Measurements from ENCODE around the gene SSH3.

The SSH3 gene

DNA sequence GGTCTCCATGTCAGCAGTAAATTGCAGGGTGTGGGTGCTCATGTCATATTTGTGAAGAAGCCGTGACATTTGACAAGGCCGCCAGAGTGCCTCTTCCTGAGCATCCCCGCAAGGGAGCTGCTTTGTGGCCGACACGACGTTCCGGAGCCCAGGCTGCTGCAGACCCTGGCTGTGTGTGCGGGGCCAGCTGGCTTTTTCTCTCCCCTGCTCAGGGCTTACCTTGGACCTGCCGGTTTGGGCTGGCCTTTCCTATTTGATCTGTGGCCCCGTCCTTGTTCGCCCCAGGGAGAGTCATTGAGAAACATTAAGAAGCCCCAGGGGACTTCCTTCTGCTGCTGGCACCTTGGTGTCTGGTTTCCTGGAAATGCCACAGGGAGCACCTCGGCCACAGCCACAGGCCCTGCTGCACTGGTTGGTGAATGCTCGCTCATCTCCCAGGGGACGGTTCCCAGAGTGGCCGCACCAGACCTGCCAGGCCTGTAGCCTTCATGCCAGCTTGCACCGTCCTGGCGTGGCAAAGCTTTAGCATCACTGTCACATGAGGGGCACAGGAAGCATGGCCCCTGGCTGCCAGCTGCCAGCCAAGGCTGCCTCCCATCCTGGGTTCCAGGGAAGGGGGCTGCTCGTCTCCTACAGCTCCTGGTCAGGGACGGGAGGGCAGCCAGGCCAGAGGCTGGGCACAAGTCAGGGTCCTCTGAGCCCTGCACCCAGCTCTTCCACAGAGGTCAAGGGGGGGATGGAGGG, 31.6 kb upstream of the SSH3 start:
- Mint-ChIP-seq H3K9me3 (peaks cover 5% of the 10 kb centered on the region), H3K36me3 (ENCODE audit: low read depth) (peaks cover 100% of the 10 kb centered on the region), H3K4me1 (ENCODE audit: low read depth) (peaks cover 94% of the 10 kb centered on the region), H3K27ac (peak overlapping the region; percentile 98), H3K27me3 (no peaks in the 10 kb centered on the region), H3K4me3 (peak overlapping the region; percentile 96)
- intact Hi-C loops (cut with micrococcal nuclease) = no loop called here

DNA sequence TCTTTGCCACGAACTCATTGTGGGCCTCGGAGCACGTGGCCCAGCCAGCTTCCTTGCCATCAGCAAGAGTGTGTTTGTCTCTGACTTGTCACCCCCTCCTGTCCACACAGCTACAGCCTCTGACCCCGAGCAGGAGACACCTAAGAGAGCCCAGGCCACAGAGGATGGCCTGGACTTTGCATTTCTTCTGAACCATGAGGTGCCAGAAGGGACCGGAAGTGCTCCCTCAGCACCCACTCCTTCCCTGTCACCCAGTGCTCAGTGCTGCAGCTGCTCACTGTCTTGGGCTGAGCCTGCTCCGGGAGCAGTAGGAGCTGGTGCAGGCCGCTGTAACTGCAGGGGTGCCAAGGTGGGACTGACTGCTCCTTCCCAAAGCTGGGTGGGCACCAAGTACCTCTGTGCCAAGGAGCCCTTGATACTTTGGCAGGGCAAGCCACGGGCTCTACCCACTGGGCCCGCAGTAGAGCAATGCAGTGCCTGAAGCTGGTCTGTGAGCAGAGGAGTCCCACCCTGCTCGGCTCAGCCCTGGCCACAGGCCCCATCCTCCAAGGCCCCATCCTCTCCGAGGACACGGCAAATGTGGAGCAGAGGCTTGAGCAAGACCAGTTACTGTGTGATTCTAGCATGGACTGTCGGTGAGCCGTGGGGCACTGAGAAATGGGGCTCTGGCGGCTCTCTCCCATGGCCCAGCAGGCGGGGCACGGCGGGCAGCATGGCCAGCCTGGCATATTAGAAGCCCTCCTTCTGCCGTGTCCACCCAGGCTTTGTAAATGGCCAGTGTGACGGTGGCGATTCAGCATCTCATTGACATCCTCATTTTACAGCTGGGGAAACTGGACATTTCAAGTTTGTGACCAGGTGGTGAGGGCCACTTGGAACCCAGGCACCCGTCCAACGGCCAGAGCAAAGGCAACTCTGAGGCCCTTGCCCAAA, 30.7 kb upstream of the SSH3 start:
- Mint-ChIP-seq H3K4me1 (ENCODE audit: low read depth) (peaks cover 98% of the 10 kb centered on the region), H3K36me3 (ENCODE audit: low read depth) (peaks cover 100% of the 10 kb centered on the region), H3K27ac (peak overlapping the region; percentile 98), H3K27me3 (no peaks in the 10 kb centered on the region), H3K4me3 (peak overlapping the region; percentile 52), H3K9me3 (peaks cover 8% of the 10 kb centered on the region)
- intact Hi-C loops (cut with micrococcal nuclease) = no loop called here

DNA sequence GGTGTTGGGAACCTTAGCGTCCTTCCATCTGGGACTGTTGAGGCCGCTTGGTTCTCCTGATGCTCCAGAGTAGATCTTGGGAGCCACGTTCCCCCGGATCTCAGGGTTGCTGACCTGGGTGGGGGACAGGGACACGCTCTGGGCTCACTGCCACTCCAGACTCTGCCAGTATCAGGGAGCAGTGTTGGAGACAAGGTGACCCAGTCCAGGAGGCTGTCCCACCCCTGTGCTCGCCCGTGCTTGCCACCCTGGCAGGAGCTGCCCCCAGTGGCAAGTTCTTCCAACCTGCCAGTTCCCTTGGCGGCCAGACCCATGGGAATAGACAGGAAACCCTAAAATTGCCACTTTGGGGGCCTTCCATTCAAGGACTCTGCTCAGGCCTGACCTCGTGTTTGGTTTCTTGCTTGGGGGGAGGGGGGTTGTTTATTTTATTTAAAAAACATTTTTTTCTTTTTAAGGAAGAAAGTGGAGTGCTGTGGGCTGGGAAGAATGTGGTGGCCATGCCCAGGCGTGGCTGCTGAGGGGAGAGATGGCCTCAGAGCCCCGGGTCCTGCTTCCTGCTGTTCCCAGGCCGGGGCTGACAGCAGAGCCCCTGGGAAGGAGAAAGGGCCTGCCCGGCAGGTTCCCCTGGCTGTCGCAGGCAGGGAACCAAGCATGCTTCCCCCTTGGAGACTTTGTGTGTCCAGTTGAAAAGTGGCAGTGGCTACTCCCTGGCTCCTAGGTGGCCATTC, 29.9 kb upstream of the SSH3 start:
- Mint-ChIP-seq H3K27me3 (no peaks in the 10 kb centered on the region), H3K9me3 (peaks cover 8% of the 10 kb centered on the region), H3K4me3 (peak overlapping the region; percentile 65), H3K4me1 (ENCODE audit: low read depth) (peaks cover 99% of the 10 kb centered on the region), H3K27ac (peak overlapping the region; percentile 98), H3K36me3 (ENCODE audit: low read depth) (peaks cover 100% of the 10 kb centered on the region)
- intact Hi-C loops (cut with micrococcal nuclease) = no loop called here

DNA sequence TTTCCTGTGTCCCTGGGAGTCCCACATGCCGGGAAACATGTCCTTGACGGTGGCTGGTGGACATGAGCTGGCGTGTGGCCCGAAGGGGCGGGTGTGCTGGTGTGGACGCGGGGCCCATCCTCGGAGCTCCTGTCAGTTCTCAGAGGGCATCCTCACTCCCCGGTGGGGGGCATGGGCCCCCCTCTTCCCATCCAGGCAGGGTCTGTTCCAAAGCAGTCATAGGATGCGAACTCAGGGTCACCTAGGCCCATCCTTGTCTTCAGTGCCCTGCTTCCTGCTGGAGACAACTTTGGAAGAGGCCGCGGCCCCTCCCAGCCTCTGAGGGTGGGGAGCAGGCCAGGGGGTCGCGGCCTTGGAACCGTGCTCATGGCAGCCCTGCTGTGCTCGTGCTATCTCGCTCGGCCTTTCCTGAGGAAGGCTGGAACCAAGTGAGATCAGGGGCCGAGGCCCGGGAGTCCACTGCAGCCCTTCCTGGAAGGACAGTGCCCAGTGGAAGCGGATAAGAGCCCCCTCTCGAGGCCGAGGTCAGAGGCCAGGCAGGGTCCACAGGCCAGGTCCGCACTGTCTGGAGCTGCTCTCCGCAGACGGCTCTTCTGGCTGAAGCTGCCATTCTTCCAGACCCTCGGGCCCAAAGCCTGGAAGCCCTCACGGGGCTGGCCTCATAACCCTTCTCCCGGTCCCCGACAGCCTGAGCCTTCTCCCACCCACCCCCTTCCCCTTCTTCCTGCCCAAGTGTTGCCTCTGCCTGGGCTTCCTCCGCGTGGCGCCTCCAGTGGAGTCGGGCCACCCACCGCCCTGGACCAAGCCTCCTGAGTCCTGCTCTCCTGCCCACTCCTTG, 28.3 kb upstream of the SSH3 start:
- peaks cover 100% of the 10 kb centered on the region for H3K36me3 Mint-ChIP-seq (ENCODE audit: low read depth)
- intact Hi-C loops (cut with micrococcal nuclease) = no loop called here

DNA sequence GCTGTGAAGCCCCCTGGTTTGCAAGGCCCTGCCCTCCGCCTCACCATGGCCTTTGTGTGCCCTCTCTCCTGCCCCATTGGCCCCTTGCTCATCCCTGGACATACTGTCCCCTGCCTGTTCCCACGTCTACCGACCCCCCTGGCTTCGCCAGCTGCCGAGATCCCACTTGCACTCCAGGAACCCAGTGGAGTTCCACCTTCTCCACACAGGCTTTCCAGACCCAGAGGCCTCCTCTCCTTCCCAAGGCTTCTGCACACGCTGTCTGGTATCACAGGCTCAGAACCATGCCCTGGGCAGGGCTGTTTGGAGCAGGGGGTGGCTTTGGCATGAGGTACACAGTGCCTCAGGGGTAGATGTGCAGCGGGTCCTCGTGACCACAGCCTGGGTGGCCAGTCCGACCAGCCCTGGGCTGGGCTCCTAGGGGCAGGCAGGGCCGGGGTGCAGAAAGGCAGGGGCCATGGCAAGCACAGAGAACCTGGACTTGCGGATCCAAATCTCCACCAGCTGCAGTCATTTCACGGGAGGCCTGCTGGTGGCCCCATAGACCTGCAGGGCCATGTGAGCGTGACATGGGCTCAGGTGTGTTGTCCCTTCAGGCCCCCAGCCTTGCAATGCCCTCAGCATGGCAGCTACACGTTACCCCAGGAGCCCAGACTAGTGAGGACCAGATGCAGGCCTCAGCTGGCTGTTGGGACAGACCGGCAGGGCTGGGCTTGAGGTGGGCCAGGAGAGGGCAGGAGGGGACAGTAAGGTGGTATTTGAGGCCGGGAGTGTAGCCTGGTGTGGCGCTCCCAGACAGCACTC, 27.5 kb upstream of the SSH3 start:
- H3K27ac Mint-ChIP-seq = peak overlapping the region; percentile 98
- H3K27me3 Mint-ChIP-seq = no peaks in the 10 kb centered on the region
- intact Hi-C loops (cut with micrococcal nuclease) = no loop called here
- H3K4me3 Mint-ChIP-seq = peak overlapping the region; percentile 53
- H3K4me1 Mint-ChIP-seq (ENCODE audit: low read depth) = peaks cover 100% of the 10 kb centered on the region
- H3K9me3 Mint-ChIP-seq = peaks cover 8% of the 10 kb centered on the region
- peaks cover 100% of the 10 kb centered on the region for H3K36me3 Mint-ChIP-seq (ENCODE audit: low read depth)

More for the DNA sequence above, 28.3 kb upstream of the SSH3 start:
- Mint-ChIP-seq H3K4me1 (ENCODE audit: low read depth) (peaks cover 100% of the 10 kb centered on the region), H3K9me3 (peaks cover 8% of the 10 kb centered on the region), H3K4me3 (peak overlapping the region; percentile 65), H3K27ac (peak overlapping the region; percentile 98), H3K27me3 (no peaks in the 10 kb centered on the region)

DNA sequence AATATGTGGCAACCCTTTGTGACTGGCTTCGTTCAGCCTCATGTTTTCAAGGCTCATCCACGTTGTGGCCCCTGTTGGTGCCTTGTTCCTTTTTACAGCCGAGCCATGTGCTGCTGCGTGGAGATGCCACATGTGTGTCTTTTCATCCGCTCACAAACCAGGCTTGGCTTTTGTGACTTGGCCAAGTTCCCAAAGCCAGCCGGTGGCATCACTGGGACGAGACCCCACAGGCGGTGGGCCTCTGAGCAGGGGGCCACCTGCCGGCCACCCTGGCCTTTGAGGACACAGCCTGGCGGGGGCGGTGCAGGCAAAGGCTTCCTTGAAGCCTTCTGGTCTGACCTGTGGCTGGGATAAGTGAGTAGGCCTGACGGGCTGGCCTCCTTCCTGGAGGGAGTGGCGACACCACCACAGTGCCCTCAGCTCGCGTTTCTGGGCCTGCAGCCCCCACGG, 26.5 kb upstream of the SSH3 start:
- peaks cover 8% of the 10 kb centered on the region for H3K9me3 Mint-ChIP-seq
- intact Hi-C loops (cut with micrococcal nuclease) = loop anchor here (1.0 kb wide), 2 partner anchors 9 to 11 kb away; no protein-coding TSS in a partner anchor
- peak overlapping the region; percentile 72 for H3K4me3 Mint-ChIP-seq
- peak overlapping the region; percentile 98 for H3K27ac Mint-ChIP-seq
- H3K27me3 Mint-ChIP-seq = no peaks in the 10 kb centered on the region
- H3K4me1 Mint-ChIP-seq (ENCODE audit: low read depth) = peaks cover 100% of the 10 kb centered on the region
- peaks cover 100% of the 10 kb centered on the region for H3K36me3 Mint-ChIP-seq (ENCODE audit: low read depth)

DNA sequence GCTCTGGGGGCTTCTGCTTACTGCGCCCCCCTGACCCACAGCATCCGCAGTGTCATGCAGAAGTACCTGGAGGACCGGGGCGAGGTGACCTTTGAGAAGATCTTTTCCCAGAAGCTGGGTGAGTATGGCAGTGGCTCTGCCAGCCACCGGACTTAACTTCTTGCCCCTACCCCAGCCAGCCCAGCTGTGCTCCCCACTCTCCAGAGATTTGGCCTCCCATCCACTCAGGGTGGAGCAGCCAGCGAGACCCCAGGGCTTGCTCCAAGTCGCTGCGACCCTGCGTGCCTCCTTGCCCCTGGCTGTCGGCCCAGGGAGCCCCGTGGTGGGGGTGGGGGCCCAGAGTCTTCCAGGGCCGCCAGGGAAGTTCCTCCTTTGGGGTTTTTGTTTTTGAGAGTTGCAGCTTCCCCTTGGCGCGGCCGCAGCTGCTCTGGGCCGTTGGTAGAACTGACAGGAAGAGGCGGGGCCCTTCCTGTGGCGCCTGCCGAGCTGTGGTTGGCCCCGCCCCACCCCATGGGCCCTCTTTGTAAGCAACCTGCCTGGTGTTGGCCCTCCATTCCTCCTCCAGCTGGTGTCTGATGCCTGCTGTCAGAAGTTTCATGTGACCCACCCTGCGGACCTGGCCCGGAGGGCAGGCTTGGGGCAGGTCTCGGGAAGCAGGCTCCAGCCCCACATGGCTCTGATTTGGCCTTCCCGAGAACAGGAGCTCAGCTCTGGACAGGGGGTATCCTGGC, 25.9 kb upstream of the SSH3 start:
- Mint-ChIP-seq H3K4me1 (ENCODE audit: low read depth) (peaks cover 100% of the 10 kb centered on the region), H3K27ac (peak overlapping the region; percentile 98), H3K9me3 (peaks cover 8% of the 10 kb centered on the region), H3K27me3 (no peaks in the 10 kb centered on the region), H3K4me3 (peak overlapping the region; percentile 72), H3K36me3 (ENCODE audit: low read depth) (peaks cover 100% of the 10 kb centered on the region)
- intact Hi-C loops (cut with micrococcal nuclease) = loop anchor here (1.0 kb wide), 2 partner anchors 9 to 11 kb away; no protein-coding TSS in a partner anchor

DNA sequence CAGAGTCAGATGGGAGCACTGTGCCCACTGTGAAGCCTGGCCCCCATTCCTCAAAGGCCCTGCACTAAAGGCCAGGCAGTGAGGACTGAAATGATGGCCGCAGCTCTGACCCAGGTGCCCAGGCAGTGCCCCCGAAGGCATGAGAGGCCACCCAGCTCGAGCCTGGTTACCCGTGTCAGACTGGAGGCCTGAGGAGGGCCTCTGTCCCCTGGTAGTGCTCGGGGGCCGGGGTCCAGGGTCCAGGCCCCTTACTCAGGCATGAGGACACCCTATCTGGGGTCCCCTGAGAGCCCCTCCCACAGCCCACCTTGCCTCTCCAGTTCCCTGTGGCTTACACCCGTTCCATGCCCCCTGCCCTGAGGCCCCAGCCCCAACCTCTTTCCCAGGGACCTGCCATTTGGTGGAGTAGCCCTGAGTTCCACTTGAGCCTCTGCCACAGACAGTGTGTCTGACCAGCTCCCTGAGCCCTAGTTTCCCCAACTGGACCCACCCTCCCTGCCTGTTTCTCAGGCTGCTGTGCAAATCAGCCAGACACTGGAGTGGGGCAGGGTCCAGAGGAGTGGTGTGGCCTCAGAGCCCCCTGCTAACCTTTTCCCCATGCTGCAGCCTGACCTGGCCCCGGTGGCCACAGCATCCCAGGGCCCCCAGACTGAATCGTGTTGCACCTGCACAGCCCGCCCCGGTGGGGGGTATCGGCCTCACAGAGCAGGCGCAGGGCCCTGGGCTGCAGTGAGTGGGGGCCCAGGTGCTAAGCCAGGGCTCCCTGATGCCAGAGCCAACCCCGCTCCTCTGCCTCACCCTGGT, 25.0 kb upstream of the SSH3 start:
- Mint-ChIP-seq H3K36me3 (ENCODE audit: low read depth) (peaks cover 100% of the 10 kb centered on the region), H3K27me3 (no peaks in the 10 kb centered on the region), H3K4me3 (peak overlapping the region; percentile 72), H3K9me3 (peaks cover 8% of the 10 kb centered on the region), H3K27ac (peak overlapping the region; percentile 98), H3K4me1 (ENCODE audit: low read depth) (peaks cover 100% of the 10 kb centered on the region)
- intact Hi-C loops (cut with micrococcal nuclease) = no loop called here

DNA sequence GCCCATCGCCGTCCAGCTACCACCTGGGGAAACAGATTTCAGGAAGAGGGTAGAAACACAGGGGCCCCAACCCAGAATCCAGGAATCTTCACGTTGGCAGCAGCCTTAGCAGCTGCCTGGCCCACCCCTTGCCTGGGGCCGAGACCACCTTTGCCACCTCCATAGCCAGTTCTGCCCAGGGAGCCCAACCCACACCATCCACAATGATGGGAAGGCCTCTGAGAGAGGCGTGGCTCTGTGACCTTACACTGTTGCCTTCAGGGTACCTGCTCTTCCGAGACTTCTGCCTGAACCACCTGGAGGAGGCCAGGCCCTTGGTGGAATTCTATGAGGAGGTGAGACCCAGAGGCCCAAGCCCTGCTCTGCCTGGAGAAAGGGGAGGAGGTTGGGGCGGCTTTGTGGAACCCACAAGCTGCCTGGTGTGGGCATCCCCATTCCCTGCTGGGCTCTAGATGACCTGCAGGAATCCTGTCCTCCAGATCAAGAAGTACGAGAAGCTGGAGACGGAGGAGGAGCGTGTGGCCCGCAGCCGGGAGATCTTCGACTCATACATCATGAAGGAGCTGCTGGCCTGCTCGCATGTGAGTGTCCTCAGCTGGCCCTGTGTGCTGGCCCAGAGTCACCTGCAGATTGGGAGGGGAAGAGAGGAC, 24.3 kb upstream of the SSH3 start:
- H3K4me3 Mint-ChIP-seq = peak overlapping the region; percentile 28
- intact Hi-C loops (cut with micrococcal nuclease) = no loop called here
- H3K4me1 Mint-ChIP-seq (ENCODE audit: low read depth) = peaks cover 100% of the 10 kb centered on the region
- H3K9me3 Mint-ChIP-seq = peaks cover 8% of the 10 kb centered on the region
- H3K27ac Mint-ChIP-seq = peak overlapping the region; percentile 98
- peaks cover 100% of the 10 kb centered on the region for H3K36me3 Mint-ChIP-seq (ENCODE audit: low read depth)
- H3K27me3 Mint-ChIP-seq = no peaks in the 10 kb centered on the region

DNA sequence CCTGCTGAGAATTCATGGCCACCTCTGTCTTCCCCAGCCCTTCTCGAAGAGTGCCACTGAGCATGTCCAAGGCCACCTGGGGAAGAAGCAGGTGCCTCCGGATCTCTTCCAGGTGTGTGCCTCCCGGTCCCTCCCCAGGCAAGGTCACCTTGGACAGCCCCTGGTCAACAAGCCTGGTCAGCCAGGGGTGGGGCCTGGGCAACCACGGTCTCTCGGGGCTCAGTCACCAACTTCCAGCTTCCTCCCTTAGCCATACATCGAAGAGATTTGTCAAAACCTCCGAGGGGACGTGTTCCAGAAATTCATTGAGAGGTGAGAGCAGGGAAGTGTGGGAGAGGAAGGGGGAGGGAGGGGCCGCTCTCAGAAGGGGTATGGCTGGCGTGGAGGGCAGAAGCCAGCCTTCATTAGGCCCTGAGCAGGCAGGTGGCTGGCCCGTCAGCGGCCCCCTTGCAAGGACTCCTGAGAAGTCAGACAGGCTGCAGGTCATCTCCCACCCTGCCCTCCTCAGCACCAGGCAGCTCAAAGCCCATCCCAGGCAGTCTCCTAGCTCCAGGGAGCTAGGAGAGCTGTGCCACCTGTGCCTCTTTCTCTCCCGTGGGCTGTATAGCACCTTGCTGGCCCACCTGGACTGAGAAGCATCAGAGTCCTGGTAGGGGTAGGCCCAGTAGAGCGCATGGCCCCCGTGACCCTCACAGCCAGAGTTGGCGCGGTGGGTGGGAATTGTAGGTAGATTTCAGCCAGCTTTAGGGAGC, 23.6 kb upstream of the SSH3 start:
- Mint-ChIP-seq H3K9me3 (peaks cover 8% of the 10 kb centered on the region), H3K27ac (peak overlapping the region; percentile 98), H3K36me3 (ENCODE audit: low read depth) (peaks cover 100% of the 10 kb centered on the region), H3K27me3 (no peaks in the 10 kb centered on the region), H3K4me1 (ENCODE audit: low read depth) (peaks cover 100% of the 10 kb centered on the region), H3K4me3 (no peak overlapping the region)
- intact Hi-C loops (cut with micrococcal nuclease) = loop anchor here (10.0 kb wide), 1 partner anchor 225 kb away; the partner anchor contains the start of genes CDK2AP2 and PITPNM1

All from dendritic cell treated with granulocyte-macrophage colony-stimulating factor and Interleukin-4, amounts not matched to agents 40 ng/mL and 50 ng/mL, for 4 days (primary cell).